Measurements from ENCODE around the gene RPLP1. TPM values are rescaled to one million over a fixed set of nuclear protein-coding genes. Genes with fewer than 3 reads are reported as not detected.

Gene RPLP1
- total and polyA plus RNA-seq, 8 donors = 578 to 1,123 (median 736) TPM

- Histone ChIP-seq H3K27ac (peak overlapping the region in 2 of 4 donors; percentile 30 to 47), H3K9me3 (no peaks in the 10 kb centered on the region), H3K4me3 (no peak overlapping the region), H3K27me3 (no peaks in the 10 kb centered on the region), H3K4me1 (peaks cover 0 to under 1% (median 0%) of the 10 kb centered on the region in 3 donors), H3K36me3 (no peaks in the 10 kb centered on the region)
- DNase-seq (no peak), FAIRE-seq (no peak), ATAC-seq (peak; percentile 10 to 86 (median 72))
- WGBS, 2 donors = 74 to 77% methylated on average over 19 of the region's 19 CpGs
- TF ChIP-seq CTCF (IDR thresholded peaks at IDR 0.05) = no peak
- intact Hi-C loops (cut with DNase I) = no loop called here
Observed at GRCh38 chr15:69468241-69469121, 15.9 kb downstream of the RPLP1 start.

GRCh38 chr15:69469467-69470201, 17.0 kb downstream of the RPLP1 start:
- WGBS, 2 donors = 91 to 95% methylated on average over 8 of the region's 8 CpGs
- Histone ChIP-seq H3K27me3 (no peaks in the 10 kb centered on the region), H3K4me3 (no peak overlapping the region), H3K36me3 (no peaks in the 10 kb centered on the region), H3K27ac (no peak overlapping the region), H3K4me1 (no peaks in the 10 kb centered on the region), H3K9me3 (no peaks in the 10 kb centered on the region)
- no peak for FAIRE-seq
- no peak for TF ChIP-seq CTCF (IDR thresholded peaks at IDR 0.05)
- ATAC-seq = no peak
- DNase-seq = no peak
- intact Hi-C loops (cut with DNase I) = loop anchor here in 1 of 3 donors (5.0 kb wide), 1 partner anchor 1013 kb away; no protein-coding TSS in a partner anchor

- Histone ChIP-seq H3K36me3 (no peaks in the 10 kb centered on the region), H3K27ac (no peak overlapping the region), H3K4me1 (no peaks in the 10 kb centered on the region), H3K27me3 (no peaks in the 10 kb centered on the region), H3K4me3 (no peak overlapping the region), H3K9me3 (no peaks in the 10 kb centered on the region)
- WGBS, 2 donors = 79 to 89% methylated on average over 5 of the region's 5 CpGs
- no peak for TF ChIP-seq CTCF (IDR thresholded peaks at IDR 0.05)
- intact Hi-C loops (cut with DNase I) = loop anchor here in 1 of 3 donors (5.0 kb wide), 1 partner anchor 1010 kb away; no protein-coding TSS in a partner anchor
- DNase-seq (no peak), FAIRE-seq (no peak), ATAC-seq (no peak)
Observed at GRCh38 chr15:69472046-69472445, 19.4 kb downstream of the RPLP1 start.

GRCh38 chr15:69472562-69472961, 19.9 kb downstream of the RPLP1 start:
- Histone ChIP-seq H3K4me3 (no peak overlapping the region), H3K27me3 (no peaks in the 10 kb centered on the region), H3K27ac (no peak overlapping the region), H3K4me1 (no peaks in the 10 kb centered on the region), H3K36me3 (no peaks in the 10 kb centered on the region), H3K9me3 (no peaks in the 10 kb centered on the region)
- intact Hi-C loops (cut with DNase I) = loop anchor here in 1 of 3 donors (5.0 kb wide), 1 partner anchor 1010 kb away; no protein-coding TSS in a partner anchor
- no peak for DNase-seq
- no peak for ATAC-seq
- no peak for TF ChIP-seq CTCF (IDR thresholded peaks at IDR 0.05)
- no peak for FAIRE-seq
- WGBS, 2 donors = 75 to 85% methylated on average over 6 of the region's 6 CpGs
